HG03354 (cell line): Measurements from ENCODE around the gene CCNDBP1.

Experiments used
- ATAC-seq: cut with Tn5 transposase; IDR thresholded peaks from one replicate; pipeline ENCODE4 v1.9.1; 2021; ENCODE audit warnings: mild to moderate bottlenecking; ENCODE audit not compliant: unreplicated experiment, poor library complexity, severe bottlenecking

CCNDBP1 gene

DNA sequence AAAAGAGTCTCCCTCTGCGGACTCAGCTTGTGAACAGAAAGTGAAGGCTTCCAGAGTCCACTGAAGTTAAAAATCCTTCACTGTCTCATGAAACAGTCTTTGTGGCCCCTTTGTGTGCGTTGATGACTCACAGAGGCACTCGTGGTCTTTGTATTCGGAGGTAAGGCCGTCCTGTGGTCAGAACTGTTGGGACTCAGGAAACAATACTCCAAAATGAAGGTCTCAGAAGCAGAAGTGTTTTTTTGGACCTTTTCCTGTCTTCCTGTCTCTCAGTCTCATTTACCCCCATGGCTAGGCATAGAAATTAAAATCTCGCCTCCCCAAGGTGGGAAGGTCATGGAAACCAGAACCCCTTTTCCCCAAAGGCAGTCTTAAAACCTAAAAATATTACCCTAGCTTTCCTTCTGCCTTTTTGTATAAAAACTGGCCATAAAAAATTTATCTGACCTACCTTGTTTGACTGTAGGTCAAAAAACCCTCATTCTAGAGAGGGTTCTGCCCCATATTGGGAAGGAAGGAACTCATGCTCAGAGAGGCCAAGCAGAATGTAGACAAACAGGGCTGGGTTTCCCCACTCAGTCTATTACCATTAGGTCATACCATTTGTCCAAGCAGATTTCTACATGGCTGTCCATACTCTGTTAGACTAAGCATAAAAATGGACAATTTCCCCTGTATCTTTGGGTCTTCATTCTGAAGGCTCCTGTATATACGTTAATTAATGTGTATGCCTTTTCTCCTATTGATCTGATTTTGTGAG, 54.7 kb downstream of the CCNDBP1 start:
- peak; percentile 70 for ATAC-seq

DNA sequence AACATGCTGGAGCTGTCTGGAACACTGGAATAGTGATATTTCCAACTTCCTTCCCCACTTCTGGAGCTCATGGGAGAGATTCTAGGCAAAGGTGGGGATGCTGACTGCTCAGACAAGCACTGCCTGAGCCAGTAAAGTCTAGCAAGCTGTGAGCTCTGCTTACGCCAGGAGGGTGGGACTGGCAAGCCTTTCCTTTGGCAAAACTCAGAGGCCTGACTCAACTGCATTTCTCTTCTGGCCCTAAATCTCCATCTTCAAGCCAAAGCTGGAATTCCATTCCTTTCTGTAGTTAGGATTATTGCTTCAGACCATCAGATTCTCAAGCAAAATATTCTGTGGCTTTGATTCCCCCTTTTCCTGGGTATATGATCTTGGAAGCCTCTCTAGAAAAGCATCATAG, 55.9 kb downstream of the CCNDBP1 start:
- ATAC-seq, result no peak

GRCh38 chr15:43242616-43243015, 57.4 kb downstream of the CCNDBP1 start:
- ATAC-seq, result no peak

DNA sequence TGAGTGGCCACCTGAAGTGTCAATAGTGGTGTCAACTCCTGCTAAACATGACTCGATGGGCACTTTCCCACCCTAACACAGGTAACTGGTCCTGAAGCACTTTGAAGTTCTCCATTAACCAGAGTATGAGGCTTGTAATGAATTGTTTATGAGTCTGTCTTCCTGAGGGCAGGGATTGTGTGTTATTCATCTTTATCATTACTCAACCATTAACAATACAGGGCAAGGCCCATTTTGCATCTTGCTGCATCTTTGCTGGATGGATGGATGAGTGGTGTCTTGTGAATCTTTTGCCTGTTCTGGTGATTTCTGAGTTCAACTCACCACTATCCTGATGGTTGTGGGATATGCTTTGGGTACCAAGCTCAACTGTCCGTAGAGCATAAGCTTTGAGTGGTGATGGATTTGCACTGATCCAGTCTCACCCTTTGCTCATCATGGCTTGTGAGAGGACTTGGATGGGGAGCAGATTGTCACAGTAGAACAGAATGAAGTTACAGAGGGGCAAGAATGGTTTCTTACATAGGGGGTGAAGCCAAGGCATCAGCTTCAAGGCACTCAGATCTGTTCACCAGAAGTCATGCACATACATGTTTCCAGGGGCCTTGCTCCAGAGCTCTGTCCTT, 57.9 kb downstream of the CCNDBP1 start:
- no peak for ATAC-seq

- ATAC-seq, result no peak
Measured at GRCh38 chr15:43244092-43244491, 58.9 kb downstream of the CCNDBP1 start.

GRCh38 chr15:43246261-43246774, 61.1 kb downstream of the CCNDBP1 start:
- ATAC-seq, result no peak
